Duodenal mucosa (tissue), 2 donors: ENCODE data around the gene RIPOR3.
"Not testable (repeated sequence)": the region's sequence is repeated elsewhere in the genome, so short reads cannot be mapped to it uniquely, and the experiment has no call there.

ENCODE experiments used
- H3K27ac ChIP-seq: one replicate; pipeline ENCODE4 v1.7.0; 2013; ENCODE audit warnings: low read depth, low read length
- H3K27me3 ChIP-seq, 2 donors: one replicate each; pipeline ENCODE4 v1.7.0; 2013; ENCODE audit warnings: low read length in 2 of 2, control low read depth in 1 of 2; ENCODE audit not compliant: insufficient read depth in 2 of 2, control insufficient read depth in 1 of 2
- H3K36me3 ChIP-seq, 2 donors: one replicate each; pipeline ENCODE4 v1.7.0; 2013; ENCODE audit warnings: low read length in 2 of 2, control low read depth in 1 of 2; ENCODE audit not compliant: insufficient read depth in 2 of 2, control insufficient read depth in 1 of 2
- H3K4me1 ChIP-seq, 2 donors: one replicate each; pipeline ENCODE4 v1.7.0; 2013; ENCODE audit warnings: low read length in 2 of 2, control low read depth in 1 of 2; ENCODE audit not compliant: insufficient read depth in 2 of 2, control insufficient read depth in 1 of 2
- H3K4me3 ChIP-seq, 2 donors: one replicate each; pipeline ENCODE4 v1.7.0; 2013; ENCODE audit warnings: low read length in 2 of 2, low read depth in 1 of 2
- H3K9ac ChIP-seq, 2 donors: one replicate each; pipeline ENCODE4 v1.7.0; 2013; ENCODE audit warnings: low read length in 2 of 2, low read depth in 1 of 2
- H3K9me3 ChIP-seq, 2 donors: one replicate each; pipeline ENCODE4 v1.7.0; 2013; ENCODE audit warnings: low read length in 2 of 2, control low read depth in 1 of 2; ENCODE audit not compliant: control insufficient read depth in 1 of 2

RIPOR3 gene

DNA sequence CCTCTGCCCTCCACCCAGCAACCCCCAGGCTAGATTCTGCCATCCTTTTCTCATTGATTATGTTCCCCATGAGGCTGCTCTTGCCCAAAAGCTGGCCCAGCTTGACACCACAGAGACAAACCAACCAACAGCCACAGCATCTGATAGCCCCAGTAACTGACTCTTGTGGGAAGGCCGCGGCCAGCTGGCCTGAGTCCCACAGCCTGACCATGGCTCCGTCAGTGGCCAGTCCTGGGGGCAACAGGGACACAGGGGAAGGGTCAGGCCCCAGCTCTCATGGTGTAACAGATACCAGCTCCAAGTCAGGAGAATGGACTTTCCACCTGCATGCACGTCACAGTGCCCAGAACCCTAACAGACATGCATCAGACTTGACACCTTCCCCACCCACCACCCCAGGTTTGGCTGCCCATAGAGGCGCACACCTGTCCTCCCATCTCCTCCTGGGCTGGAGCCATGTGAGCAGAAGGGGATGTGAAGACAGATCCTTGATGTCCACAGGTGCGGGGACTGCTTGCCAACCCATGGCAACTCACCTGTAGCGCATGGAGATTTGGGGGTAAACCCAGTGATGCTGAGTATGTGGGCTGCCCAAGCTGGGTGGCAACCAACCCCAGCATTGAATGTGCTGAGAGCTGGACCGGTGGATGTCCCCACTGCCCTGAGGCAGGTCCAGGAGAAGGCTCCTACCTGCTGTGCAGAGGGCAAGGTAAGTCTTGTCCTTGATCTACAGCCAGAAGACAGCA, 18.8 kb downstream of the RIPOR3 start:
- no peaks in the 10 kb centered on the region for H3K27me3 ChIP-seq
- no peak overlapping the region for H3K4me3 ChIP-seq
- H3K9ac ChIP-seq: no peak overlapping the region
- no peak overlapping the region for H3K27ac ChIP-seq
- no peaks in the 10 kb centered on the region for H3K36me3 ChIP-seq
- peaks cover 4 to 8% of the 10 kb centered on the region in 2 donors for H3K4me1 ChIP-seq
- no peaks in the 10 kb centered on the region for H3K9me3 ChIP-seq

DNA sequence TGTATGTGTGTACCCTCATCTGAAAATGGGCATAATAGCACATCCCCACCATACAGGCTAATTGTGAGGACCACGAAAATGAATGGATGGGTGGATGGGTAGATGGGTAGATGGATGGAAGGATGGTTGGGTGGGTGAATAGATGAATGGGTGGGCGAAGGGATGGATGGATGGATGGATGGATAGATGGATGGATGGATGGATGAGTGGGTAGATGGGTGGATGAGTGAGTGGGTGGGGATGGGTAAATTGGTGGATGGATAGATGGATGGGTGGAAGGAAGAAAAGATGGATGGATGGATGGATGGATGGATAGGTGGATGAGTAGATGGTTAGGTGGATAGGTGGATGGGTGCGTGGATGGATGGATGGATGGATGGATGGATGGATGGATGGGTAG, 19.7 kb downstream of the RIPOR3 start:
- no peaks in the 10 kb centered on the region for H3K9me3 ChIP-seq
- H3K4me3 ChIP-seq: no peak overlapping the region
- H3K27me3 ChIP-seq: no peaks in the 10 kb centered on the region
- H3K27ac ChIP-seq: no peak overlapping the region
- H3K9ac ChIP-seq: no peak overlapping the region
- no peaks in the 10 kb centered on the region for H3K36me3 ChIP-seq
- H3K4me1 ChIP-seq: peaks cover 4 to 8% of the 10 kb centered on the region in 2 donors

DNA sequence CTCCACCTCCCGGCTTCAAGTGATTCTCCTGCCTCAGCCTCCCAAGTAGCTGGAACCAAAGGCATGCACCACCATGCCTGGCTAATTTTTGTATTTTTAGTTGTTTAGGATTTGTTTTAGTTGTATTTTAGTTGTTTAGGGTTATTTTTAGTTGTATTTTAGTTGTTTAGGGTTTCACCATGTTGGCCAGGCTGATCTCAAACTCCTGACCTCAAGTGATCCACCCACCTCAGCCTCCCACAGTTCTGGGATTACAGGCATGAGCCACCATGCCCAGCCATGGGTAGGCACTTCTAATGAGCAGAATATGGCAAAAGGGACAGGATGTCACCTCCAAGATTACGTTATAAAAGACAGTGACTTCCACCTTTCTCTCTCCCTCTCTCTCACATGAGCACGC, 20.3 kb downstream of the RIPOR3 start:
- H3K27ac ChIP-seq, H3K9me3 ChIP-seq, H3K4me3 ChIP-seq, H3K27me3 ChIP-seq, H3K36me3 ChIP-seq, H3K9ac ChIP-seq, H3K4me1 ChIP-seq: not testable (repeated sequence)

DNA sequence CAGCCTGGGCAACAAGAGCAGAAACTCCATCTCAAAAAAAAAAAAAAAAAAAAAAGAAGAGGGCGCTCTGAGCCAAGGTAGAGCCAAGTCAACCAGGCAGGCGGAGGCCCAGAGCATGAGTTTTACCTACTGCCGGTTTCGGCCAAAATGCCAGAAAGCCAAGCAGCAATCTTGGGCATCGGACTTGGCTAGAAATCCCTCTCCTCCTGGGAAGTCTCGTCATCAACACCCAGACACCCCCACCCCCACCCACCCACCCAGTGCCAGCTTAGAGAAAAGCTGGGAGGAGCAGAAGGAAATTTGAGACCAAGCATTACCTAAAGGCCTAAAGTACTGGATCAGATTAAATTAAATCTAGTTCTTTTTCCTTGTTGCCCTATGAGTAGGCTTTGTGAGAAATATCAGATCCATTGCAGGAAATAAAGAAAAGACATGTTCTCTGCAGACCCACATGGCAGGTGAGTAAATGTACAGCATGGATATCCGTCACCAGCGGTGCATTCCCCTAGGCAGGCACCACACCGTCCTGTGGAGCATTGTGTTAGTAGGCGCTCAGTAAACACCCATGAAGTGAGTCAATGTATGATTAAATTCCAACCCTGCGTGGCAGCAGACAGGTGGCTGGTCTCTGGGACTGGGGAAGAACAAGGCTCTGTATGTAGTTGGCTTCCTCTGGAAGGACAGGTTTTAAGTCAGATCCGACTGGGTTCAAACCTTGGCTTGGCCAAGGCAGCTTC, 21.0 kb downstream of the RIPOR3 start:
- Histone ChIP-seq H3K9me3 (no peaks in the 10 kb centered on the region), H3K9ac (no peak overlapping the region), H3K36me3 (no peaks in the 10 kb centered on the region), H3K4me1 (peaks cover 3 to 4% of the 10 kb centered on the region in 2 donors), H3K27me3 (no peaks in the 10 kb centered on the region), H3K4me3 (no peak overlapping the region), H3K27ac (no peak overlapping the region)

DNA sequence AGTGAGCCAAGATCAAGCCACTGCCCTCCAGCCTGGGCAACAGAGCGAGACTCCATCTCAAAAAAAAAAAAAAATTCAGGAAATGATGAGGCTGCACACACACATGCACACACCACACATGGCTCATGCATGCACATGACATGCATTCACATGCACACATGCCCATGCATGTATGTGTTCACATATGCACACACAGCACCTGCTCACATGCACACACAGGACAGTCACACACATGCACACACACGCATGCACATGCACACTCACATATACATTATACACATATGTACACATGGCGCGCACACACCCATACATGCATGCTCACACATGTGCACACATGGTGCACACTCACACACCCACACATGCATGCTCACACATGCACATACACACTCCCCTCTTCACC, 22.5 kb downstream of the RIPOR3 start:
- Histone ChIP-seq H3K9me3 (no peaks in the 10 kb centered on the region), H3K27ac (no peak overlapping the region)

DNA sequence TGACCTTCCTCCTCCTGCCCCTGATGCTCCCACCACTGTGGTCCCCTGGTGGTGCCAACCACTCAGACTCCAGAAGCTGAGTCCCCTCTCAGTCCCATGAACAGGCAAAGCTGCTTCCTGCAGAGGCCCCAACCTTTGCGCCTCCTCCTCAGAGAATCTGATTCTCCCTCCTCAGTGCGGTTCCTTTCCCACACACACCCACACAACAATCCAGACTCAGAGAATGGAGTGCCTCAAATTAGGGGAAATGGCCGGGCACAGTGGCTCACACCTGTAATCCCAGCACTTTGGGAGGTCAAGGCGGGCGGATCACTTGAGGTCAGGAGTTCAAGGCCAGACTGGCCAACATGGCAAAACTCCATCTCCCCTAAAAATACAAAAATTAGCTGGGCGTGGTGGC, 23.0 kb downstream of the RIPOR3 start:
- H3K4me3 ChIP-seq: no peak overlapping the region
- no peaks in the 10 kb centered on the region for H3K9me3 ChIP-seq
- no peaks in the 10 kb centered on the region for H3K27me3 ChIP-seq
- no peak overlapping the region for H3K9ac ChIP-seq
- peaks cover under 1 to 4% of the 10 kb centered on the region in 2 donors for H3K4me1 ChIP-seq
- no peaks in the 10 kb centered on the region for H3K36me3 ChIP-seq
- H3K27ac ChIP-seq: no peak overlapping the region

More for the DNA sequence above, 22.5 kb downstream of the RIPOR3 start:
- Histone ChIP-seq H3K36me3 (no peaks in the 10 kb centered on the region), H3K4me1 (peaks cover 0 to under 1% of the 10 kb centered on the region in 2 donors), H3K4me3 (no peak overlapping the region), H3K9ac (no peak overlapping the region), H3K27me3 (no peaks in the 10 kb centered on the region)

DNA sequence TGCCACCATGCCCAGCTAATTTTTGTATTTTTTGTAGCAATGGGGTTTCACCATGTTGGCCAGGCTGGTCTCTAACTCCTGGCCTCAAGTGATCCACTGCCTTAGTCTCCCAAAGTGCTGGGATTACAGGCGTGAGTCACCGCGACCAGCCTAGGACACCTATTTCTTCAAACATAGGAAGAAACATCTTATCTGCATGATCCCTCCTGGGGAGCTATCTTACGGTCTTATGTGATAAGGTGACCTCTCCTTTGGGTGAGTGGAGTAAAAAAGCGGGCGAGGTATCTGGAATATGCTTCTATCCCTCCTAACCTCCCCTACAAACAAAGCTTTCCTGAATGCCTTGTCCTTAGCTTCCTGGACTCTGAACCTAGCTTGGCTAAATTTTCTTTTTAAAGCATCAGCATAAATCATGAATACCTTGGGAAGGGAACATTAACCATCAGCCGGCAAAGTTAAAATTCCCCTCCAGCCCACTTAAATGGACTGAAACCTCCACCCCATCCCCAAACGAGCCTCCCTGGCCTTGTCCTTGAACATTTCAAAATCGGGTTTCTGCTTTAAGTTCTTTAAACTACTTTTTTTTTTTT, 24.5 kb downstream of the RIPOR3 start:
- Histone ChIP-seq H3K9ac (no peak overlapping the region), H3K27ac (no peak overlapping the region), H3K36me3 (no peaks in the 10 kb centered on the region), H3K27me3 (no peaks in the 10 kb centered on the region), H3K4me3 (no peak overlapping the region), H3K9me3 (no peaks in the 10 kb centered on the region), H3K4me1 (peaks cover 11 to 14% of the 10 kb centered on the region in 2 donors)

DNA sequence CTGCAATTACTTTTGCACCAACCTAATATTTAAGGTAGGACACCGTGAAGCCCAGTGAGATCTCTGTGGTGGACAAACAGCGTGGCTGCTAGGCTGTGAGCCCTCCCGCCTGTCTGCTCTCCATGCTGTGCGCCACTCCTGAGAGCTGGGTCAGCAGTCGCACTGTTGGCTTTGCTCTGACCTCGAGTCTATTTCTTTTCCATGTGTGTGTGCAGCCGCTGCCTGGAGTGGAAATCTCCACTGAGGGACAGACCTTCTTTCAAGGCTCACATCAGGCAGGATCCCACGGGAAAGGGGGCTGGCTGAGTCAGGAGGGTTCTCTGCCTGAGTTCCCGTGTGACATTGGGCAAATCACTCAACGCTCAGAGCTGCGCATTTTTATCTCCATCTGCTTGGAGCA, 27.1 kb downstream of the RIPOR3 start:
- H3K27ac ChIP-seq: no peak overlapping the region
- H3K9me3 ChIP-seq: no peaks in the 10 kb centered on the region
- peaks cover 18 to 31% of the 10 kb centered on the region in 2 donors for H3K4me1 ChIP-seq
- no peaks in the 10 kb centered on the region for H3K36me3 ChIP-seq
- no peaks in the 10 kb centered on the region for H3K27me3 ChIP-seq
- H3K4me3 ChIP-seq: no peak overlapping the region
- no peak overlapping the region for H3K9ac ChIP-seq

DNA sequence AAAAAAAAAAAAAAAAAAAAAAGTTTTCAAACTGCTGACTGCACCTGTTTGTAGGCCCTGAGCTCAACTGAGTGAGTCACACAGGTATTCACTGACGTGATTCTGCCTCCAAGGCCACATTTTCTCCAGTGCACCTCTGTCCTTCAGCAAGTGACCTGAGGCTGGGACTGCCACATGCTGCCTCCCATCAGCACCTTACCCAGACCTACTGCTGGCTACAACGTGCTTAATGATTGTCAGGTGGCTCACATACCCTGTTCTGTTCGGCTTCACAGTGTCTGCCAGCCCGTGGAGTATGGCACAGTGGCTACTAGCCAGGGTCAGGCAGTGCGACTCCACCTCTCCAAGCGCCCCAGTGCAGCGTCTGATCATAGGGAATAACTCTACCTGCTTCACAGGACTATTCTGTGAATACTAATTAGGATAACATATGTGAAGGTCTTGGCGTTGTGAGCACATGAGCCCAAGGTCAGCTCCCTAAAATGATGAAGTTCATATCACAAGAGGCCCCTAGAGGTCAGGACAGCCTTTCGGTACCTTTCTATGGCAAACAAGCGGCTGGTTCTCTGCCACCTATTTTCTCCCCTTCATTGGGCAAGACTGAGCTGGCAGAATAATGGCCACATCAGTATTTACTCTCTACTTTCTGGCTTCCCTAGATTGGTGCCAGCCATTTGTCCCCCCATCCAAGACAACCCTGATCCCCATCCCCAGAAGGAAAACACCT, 28.1 kb downstream of the RIPOR3 start:
- Histone ChIP-seq H3K4me3 (peak overlapping the region in 1 of 2 donors; percentile 29), H3K9ac (no peak overlapping the region), H3K27ac (peak overlapping the region; percentile 64), H3K4me1 (peaks cover 18 to 39% of the 10 kb centered on the region in 2 donors), H3K36me3 (no peaks in the 10 kb centered on the region), H3K9me3 (no peaks in the 10 kb centered on the region), H3K27me3 (no peaks in the 10 kb centered on the region)
